Measurements from ENCODE around the gene SPDYE4.

SPDYE4 gene

GRCh38 chr17:8736362-8736761, 22.0 kb downstream of the SPDYE4 start:
- no peak for DNase-seq (ENCODE audit: low spot score)
- CTCF ChIA-PET = interaction anchor here (0.7 kb wide), 1 partner anchor 12 kb away, joined by 3 read pairs; no protein-coding TSS in a partner anchor
- POLR2A ChIA-PET (ENCODE audit: low non-redundant PET) = no interaction called here
- no peak for TF ChIP-seq CTCF (conservative IDR thresholded peaks at IDR 0.05; ENCODE audit: low read depth)
- no peak overlapping the region for H3K27ac ChIP-seq

- no peak for DNase-seq (ENCODE audit: low spot score)
- ChIA-PET CTCF (interaction anchor here (0.5 kb wide), 1 partner anchor 73 kb away, joined by 6 read pairs; no protein-coding TSS in a partner anchor), POLR2A (ENCODE audit: low non-redundant PET) (no interaction called here)
- H3K27ac ChIP-seq = no peak overlapping the region
- no peak for TF ChIP-seq CTCF (conservative IDR thresholded peaks at IDR 0.05; ENCODE audit: low read depth)
Observed at GRCh38 chr17:8735336-8735939, 22.9 kb downstream of the SPDYE4 start.

- ChIA-PET POLR2A (ENCODE audit: low non-redundant PET) (no interaction called here), CTCF (interaction anchor here (0.5 kb wide), 1 partner anchor 73 kb away, joined by 6 read pairs; no protein-coding TSS in a partner anchor)
- TF ChIP-seq CTCF (conservative IDR thresholded peaks at IDR 0.05; ENCODE audit: low read depth) = no peak
- DNase-seq (ENCODE audit: low spot score) = no peak
- no peak overlapping the region for H3K27ac ChIP-seq
Observed at GRCh38 chr17:8734876-8735275, 23.5 kb downstream of the SPDYE4 start.

- TF ChIP-seq CTCF (conservative IDR thresholded peaks at IDR 0.05; ENCODE audit: low read depth) = no peak
- POLR2A ChIA-PET (ENCODE audit: low non-redundant PET) = interaction anchor here (0.7 kb wide), 1 partner anchor 295 kb away, joined by 7 read pairs; no protein-coding TSS in a partner anchor
- CTCF ChIA-PET = no interaction called here
- no peak for DNase-seq (ENCODE audit: low spot score)
- H3K27ac ChIP-seq = no peak overlapping the region
Observed at GRCh38 chr17:8732406-8733085, 25.8 kb downstream of the SPDYE4 start.

GRCh38 chr17:8729860-8730259, 28.5 kb downstream of the SPDYE4 start:
- no peak for TF ChIP-seq CTCF (conservative IDR thresholded peaks at IDR 0.05; ENCODE audit: low read depth)
- ChIA-PET POLR2A (ENCODE audit: low non-redundant PET) (no interaction called here), CTCF (no interaction called here)
- H3K27ac ChIP-seq = no peak overlapping the region
- DNase-seq (ENCODE audit: low spot score) = no peak

GRCh38 chr17:8729421-8729820, 28.9 kb downstream of the SPDYE4 start:
- no peak for TF ChIP-seq CTCF (conservative IDR thresholded peaks at IDR 0.05; ENCODE audit: low read depth)
- no peak for DNase-seq (ENCODE audit: low spot score)
- ChIA-PET CTCF (no interaction called here), POLR2A (ENCODE audit: low non-redundant PET) (no interaction called here)
- H3K27ac ChIP-seq = no peak overlapping the region
